GM19025 (cell line): ENCODE data around the gene PIK3R4.

Experiments
- ATAC-seq: cut with Tn5 transposase; IDR thresholded peaks from one replicate; pipeline ENCODE4 v1.9.1; 2021; ENCODE audit warnings: mild to moderate bottlenecking, low read depth, moderate library complexity; ENCODE audit not compliant: unreplicated experiment

PIK3R4 gene

GRCh38 chr3:130645261-130645660, 101.4 kb downstream of the PIK3R4 start:
- no peak for ATAC-seq

GRCh38 chr3:130644628-130645253, 101.9 kb downstream of the PIK3R4 start:
- ATAC-seq: no peak

GRCh38 chr3:130640027-130640426, 106.6 kb downstream of the PIK3R4 start:
- ATAC-seq: no peak

GRCh38 chr3:130636480-130637234, 110.0 kb downstream of the PIK3R4 start:
- ATAC-seq: no peak

GRCh38 chr3:130635978-130636377, 110.7 kb downstream of the PIK3R4 start:
- no peak for ATAC-seq

- ATAC-seq: no peak
Measured at GRCh38 chr3:130635285-130635684, 111.3 kb downstream of the PIK3R4 start.
